Ovary (tissue), 9 donors: Measurements from ENCODE around the gene BIN1. TPM values are rescaled to one million over a fixed set of nuclear protein-coding genes. Genes with fewer than 3 reads are reported as not detected.
A peak's percentile ranks its signal among the peaks of the same experiment; 100 is the strongest.

ENCODE experiments used
- DNase-seq, 5 donors: peaks; one replicate each; pipeline ENCODE4 v3.0.0-alpha.2; 2019 to 2020
- H3K27ac ChIP-seq, 2 donors: fragments of 200-600 bp; one replicate each; pipeline versions ENCODE4 v1.5.1 to v1.8.0; 2019 to 2022
- H3K27me3 ChIP-seq: fragments of 200-600 bp; one replicate; pipeline ENCODE4 v1.8.0; 2022
- H3K36me3 ChIP-seq: fragments of 200-600 bp; sonication (generic); one replicate; pipeline ENCODE4 v1.5.1; 2019
- H3K4me1 ChIP-seq: one replicate; pipeline ENCODE4 v1.8.1; 2013; ENCODE audit warnings: mild to moderate bottlenecking, moderate library complexity; ENCODE audit not compliant: insufficient read depth
- H3K4me3 ChIP-seq: fragments of 200-600 bp; sonication (generic); one replicate; pipeline ENCODE4 v1.5.1; 2017
- H3K9me3 ChIP-seq, 2 donors: fragments of 200-600 bp in 1 of 2; sonication (generic) in 1 of 2; one replicate each; pipeline versions ENCODE4 v1.5.1 to v1.8.1; 2013 to 2019; ENCODE audit warnings: mild to moderate bottlenecking in 1 of 2, moderate library complexity in 1 of 2
- CTCF ChIP-seq, 3 donors: fragments of 450-650 bp in 2 of 3; fragments of 200-600 bp in 1 of 3; IDR thresholded peaks; one replicate each; pipeline versions ENCODE4 v1.5.1 to v1.8.0; 2016 to 2022; ENCODE audit warnings: antibody characterized with exemption in 3 of 3, mild to moderate bottlenecking in 1 of 3
- EP300 ChIP-seq: sonication (generic); formaldehyde crosslinking; IDR thresholded peaks from one replicate; pipeline ENCODE4 v1.6.1; 2017; ENCODE audit warnings: antibody characterized with exemption
- POLR2A ChIP-seq: fragments of 450-650 bp; IDR thresholded peaks from one replicate; pipeline ENCODE4 v1.6.1; 2017; ENCODE audit warnings: antibody characterized with exemption, mild to moderate bottlenecking, moderate library complexity
- whole genome bisulfite sequencing, 3 donors: extraction: QIAGEN DNeasy Blood & Tissue Kit in 1 of 3; methylation state at CpG; one replicate each; pipeline versions ENCODE4 v1.1.5 to v1.1.7; 2013 to 2017; 5-methylcytosine and 5-hydroxymethylcytosine counted together
- intact Hi-C, 4 donors: fragments of 100-400 bp; cut with DNase I; formaldehyde crosslinking; loops; one replicate each; pipeline versions ENCODE4 v1.11.0 to v1.15.1; 2022 to 2023
- polyA plus RNA-seq, 2 donors: library from polyadenylated mRNA; stranded (reverse); fragments of 200-250 nt in 1 of 2; fragments of 350-450 nt in 1 of 2; fragmentation: Illumina TruSeq in 1 of 2; extraction: RNeasy Lipid Tissue Mini Kit (QIAGEN cat#74804) in 1 of 2; gene quantifications; one replicate each; pipeline ENCODE4 v1.2.3, GENCODE V29; 2013 to 2014
- total RNA-seq, 7 donors: library from RNA; depleted of rRNA in 2 of 7; stranded (reverse); fragments of >200 nt in 2 of 7; fragmentation: NEBNext Ultra II Directional in 3 of 7; extraction: Animal tissue kit (Norgen Biotek cat#: 25700) in 3 of 7; gene quantifications; one replicate each; pipeline versions ENCODE4 v1.1.0 to v1.2.4, GENCODE V29; 2016 to 2023
- donor health status: DM: no; HTN: no; CAD: no; lungs with moderate emphysema.
- donor health status: DM: no; HTN: no; CAD: no.
- donor health status: Bipolar disorder and iron deficiency.
- donor health status: DM: yes; HTN: yes; CAD: no.
- donor health status: DM: no; HTN: no; CAD: no.
- donor health status: DM: yes; HTN: yes; CAD: no.

BIN1 gene
- total and polyA plus RNA-seq, 9 donors, result 16.7 to 77.3 (median 54.0) TPM

GRCh38 chr2:127095784-127096183, 11.2 kb downstream of the BIN1 start:
- Histone ChIP-seq H3K4me1 (peaks cover 12% of the 10 kb centered on the region), H3K27me3 (no peaks in the 10 kb centered on the region), H3K9me3 (no peaks in the 10 kb centered on the region), H3K27ac (peak overlapping the region in 1 of 2 donors; percentile 45), H3K4me3 (no peak overlapping the region), H3K36me3 (no peaks in the 10 kb centered on the region)
- TF ChIP-seq EP300 (no peak), POLR2A (no peak), CTCF (IDR thresholded peaks at IDR 0.05) (no peak)
- intact Hi-C loops, result loop anchor here in 1 of 4 donors (10.0 kb wide), 1 partner anchor 199 kb away; the partner anchor contains the start of gene ERCC3
- peak in 1 of 5 donors; percentile 23 for DNase-seq
- WGBS, 3 donors, result 94 to 97% (median 95%) methylated on average over 8 of the region's 8 CpGs

- Histone ChIP-seq H3K27me3 (no peaks in the 10 kb centered on the region), H3K4me1 (peaks cover 13% of the 10 kb centered on the region), H3K27ac (peak overlapping the region in 1 of 2 donors; percentile 45), H3K9me3 (no peaks in the 10 kb centered on the region), H3K4me3 (no peak overlapping the region), H3K36me3 (no peaks in the 10 kb centered on the region)
- no peak for TF ChIP-seq EP300
- no peak for TF ChIP-seq CTCF (IDR thresholded peaks at IDR 0.05)
- no peak for TF ChIP-seq POLR2A
- 90 to 100% (median 98%) methylated on average over 2 of the region's 2 CpGs for WGBS, 3 donors
- DNase-seq, result peak in 2 of 5 donors; percentile 10 to 30
- intact Hi-C loops, result loop anchor here in 1 of 4 donors (10.0 kb wide), 1 partner anchor 199 kb away; the partner anchor contains the start of gene ERCC3
These were observed 11.7 kb downstream of the BIN1 start for GRCh38 chr2:127095367-127095641.

GRCh38 chr2:127094509-127095366, 12.2 kb downstream of the BIN1 start:
- DNase-seq, result peak in 4 of 5 donors; percentile 54 to 65 (median 56)
- H3K27ac ChIP-seq, result peak overlapping the region; percentile 21 to 45
- H3K4me3 ChIP-seq, result no peak overlapping the region
- H3K9me3 ChIP-seq, result no peaks in the 10 kb centered on the region
- TF ChIP-seq POLR2A, result no peak
- no peak for TF ChIP-seq EP300
- no peak for TF ChIP-seq CTCF (IDR thresholded peaks at IDR 0.05)
- intact Hi-C loops, result loop anchor here in 1 of 4 donors (10.0 kb wide), 1 partner anchor 200 kb away; the partner anchor contains the start of gene ERCC3
- H3K27me3 ChIP-seq, result no peaks in the 10 kb centered on the region
- H3K36me3 ChIP-seq, result no peaks in the 10 kb centered on the region
- H3K4me1 ChIP-seq, result peaks cover 14% of the 10 kb centered on the region
- 35 to 46% (median 40%) methylated on average over 8 to 17 of the region's 17 CpGs for WGBS, 3 donors

GRCh38 chr2:127093648-127094210, 13.2 kb downstream of the BIN1 start:
- Histone ChIP-seq H3K27ac (peak overlapping the region in 1 of 2 donors; percentile 21), H3K27me3 (no peaks in the 10 kb centered on the region), H3K9me3 (no peaks in the 10 kb centered on the region), H3K36me3 (no peaks in the 10 kb centered on the region), H3K4me3 (no peak overlapping the region), H3K4me1 (peaks cover 14% of the 10 kb centered on the region)
- WGBS, 3 donors, result 73 to 77% (median 77%) methylated on average over 15 of the region's 15 CpGs
- peak in 1 of 5 donors; percentile 21 for DNase-seq
- intact Hi-C loops, result loop anchor here in 1 of 4 donors (10.0 kb wide), 1 partner anchor 201 kb away; the partner anchor contains the start of gene ERCC3
- TF ChIP-seq EP300, result no peak
- TF ChIP-seq CTCF (IDR thresholded peaks at IDR 0.05), result no peak
- TF ChIP-seq POLR2A, result no peak
